Endothelial cell (in vitro differentiated cells): Measurements from ENCODE around the gene SKIC8. TPM values are rescaled to one million over a fixed set of nuclear protein-coding genes. Genes with fewer than 3 reads are reported as not detected.

Source experiments
- DNase-seq: peaks from one replicate; pipeline ENCODE4 v3.0.0; 2021; ENCODE audit warnings: low spot score
- H3K27ac Mint-ChIP-seq: one replicate; pipeline ENCODE4 v1.8.0; 2021; ENCODE audit warnings: mixed read lengths, inconsistent platforms; ENCODE audit not compliant: unreplicated experiment
- H3K27me3 Mint-ChIP-seq: one replicate; pipeline ENCODE4 v1.8.0; 2021; ENCODE audit warnings: mild to moderate bottlenecking, moderate library complexity, mixed read lengths, inconsistent platforms; ENCODE audit not compliant: unreplicated experiment
- H3K36me3 Mint-ChIP-seq: one replicate; pipeline ENCODE4 v1.8.0; 2021; ENCODE audit warnings: mild to moderate bottlenecking, low read depth, mixed read lengths, inconsistent platforms; ENCODE audit not compliant: unreplicated experiment
- H3K4me1 Mint-ChIP-seq: one replicate; pipeline ENCODE4 v1.8.0; 2021; ENCODE audit warnings: mild to moderate bottlenecking, mixed read lengths, inconsistent platforms; ENCODE audit not compliant: unreplicated experiment
- H3K4me3 Mint-ChIP-seq: one replicate; pipeline ENCODE4 v1.8.0; 2021; ENCODE audit warnings: mild to moderate bottlenecking, mixed read lengths, inconsistent platforms; ENCODE audit not compliant: unreplicated experiment
- H3K9me3 Mint-ChIP-seq: one replicate; pipeline ENCODE4 v1.8.0; 2021; ENCODE audit warnings: mixed read lengths, inconsistent platforms; ENCODE audit not compliant: unreplicated experiment
- total RNA-seq: library from RNA; stranded (reverse); fragmentation: NEBNext Ultra II Directional; extraction: Animal tissue kit (Norgen Biotek cat#: 25700); gene quantifications from one replicate; pipeline ENCODE4 v1.2.1, GENCODE V29; 2021; ENCODE audit not compliant: unreplicated experiment
- TF ChIP-seq, protein P1 (sequence below): fragments of 200-600 bp; sonication (generic); IDR thresholded peaks from one replicate; pipeline ENCODE4 v1.5.0; 2021; ENCODE audit warnings: antibody characterized with exemption; ENCODE audit not compliant: unreplicated experiment

Gene SKIC8
- total RNA-seq, 1 donor from 2014 or later: 43.9 TPM

- Mint-ChIP-seq H3K4me3 (no peak overlapping the region), H3K4me1 (no peaks in the 10 kb centered on the region), H3K36me3 (no peaks in the 10 kb centered on the region), H3K27ac (no peak overlapping the region), H3K9me3 (no peaks in the 10 kb centered on the region), H3K27me3 (peaks cover 2% of the 10 kb centered on the region)
- TF ChIP-seq, protein P1, sequence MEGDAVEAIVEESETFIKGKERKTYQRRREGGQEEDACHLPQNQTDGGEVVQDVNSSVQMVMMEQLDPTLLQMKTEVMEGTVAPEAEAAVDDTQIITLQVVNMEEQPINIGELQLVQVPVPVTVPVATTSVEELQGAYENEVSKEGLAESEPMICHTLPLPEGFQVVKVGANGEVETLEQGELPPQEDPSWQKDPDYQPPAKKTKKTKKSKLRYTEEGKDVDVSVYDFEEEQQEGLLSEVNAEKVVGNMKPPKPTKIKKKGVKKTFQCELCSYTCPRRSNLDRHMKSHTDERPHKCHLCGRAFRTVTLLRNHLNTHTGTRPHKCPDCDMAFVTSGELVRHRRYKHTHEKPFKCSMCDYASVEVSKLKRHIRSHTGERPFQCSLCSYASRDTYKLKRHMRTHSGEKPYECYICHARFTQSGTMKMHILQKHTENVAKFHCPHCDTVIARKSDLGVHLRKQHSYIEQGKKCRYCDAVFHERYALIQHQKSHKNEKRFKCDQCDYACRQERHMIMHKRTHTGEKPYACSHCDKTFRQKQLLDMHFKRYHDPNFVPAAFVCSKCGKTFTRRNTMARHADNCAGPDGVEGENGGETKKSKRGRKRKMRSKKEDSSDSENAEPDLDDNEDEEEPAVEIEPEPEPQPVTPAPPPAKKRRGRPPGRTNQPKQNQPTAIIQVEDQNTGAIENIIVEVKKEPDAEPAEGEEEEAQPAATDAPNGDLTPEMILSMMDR: no peak
- no peak for DNase-seq
These were observed 40.2 kb downstream of the SKIC8 start for GRCh38 chr15:78259232-78259631.

DNA sequence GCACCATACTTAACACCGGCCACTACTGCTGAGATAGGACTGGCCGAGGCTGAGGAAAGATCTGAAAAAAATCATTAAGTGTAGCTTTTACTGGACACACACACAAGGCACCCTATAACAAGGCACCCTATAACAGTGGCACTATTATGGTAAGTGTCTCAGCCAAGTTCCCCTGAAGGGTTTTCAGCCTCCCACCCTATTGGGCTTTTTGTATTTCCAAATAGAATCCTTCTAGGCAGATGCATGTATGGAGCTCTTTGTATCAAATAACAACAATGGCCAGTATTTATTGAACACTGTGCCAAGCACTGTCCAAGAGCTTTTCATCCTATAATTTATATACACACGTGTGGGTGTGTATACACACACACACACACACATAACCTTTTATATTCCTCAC lies 41.7 kb downstream of the SKIC8 start:
- no peaks in the 10 kb centered on the region for H3K9me3 Mint-ChIP-seq
- TF ChIP-seq, protein P1: no peak
- no peak for DNase-seq
- H3K4me3 Mint-ChIP-seq: no peak overlapping the region
- H3K36me3 Mint-ChIP-seq: no peaks in the 10 kb centered on the region
- no peak overlapping the region for H3K27ac Mint-ChIP-seq
- no peaks in the 10 kb centered on the region for H3K27me3 Mint-ChIP-seq
- H3K4me1 Mint-ChIP-seq: no peaks in the 10 kb centered on the region

GRCh38 chr15:78256044-78256437 lies 43.4 kb downstream of the SKIC8 start:
- Mint-ChIP-seq H3K27ac (no peak overlapping the region), H3K4me3 (no peak overlapping the region), H3K27me3 (no peaks in the 10 kb centered on the region), H3K9me3 (no peaks in the 10 kb centered on the region), H3K4me1 (no peaks in the 10 kb centered on the region), H3K36me3 (no peaks in the 10 kb centered on the region)
- no peak for DNase-seq
- TF ChIP-seq, protein P1: no peak

GRCh38 chr15:78255421-78256043 lies 43.9 kb downstream of the SKIC8 start:
- no peak overlapping the region for H3K27ac Mint-ChIP-seq
- TF ChIP-seq, protein P1: no peak
- H3K9me3 Mint-ChIP-seq: no peaks in the 10 kb centered on the region
- no peaks in the 10 kb centered on the region for H3K4me1 Mint-ChIP-seq
- H3K4me3 Mint-ChIP-seq: no peak overlapping the region
- DNase-seq: no peak
- no peaks in the 10 kb centered on the region for H3K27me3 Mint-ChIP-seq
- H3K36me3 Mint-ChIP-seq: no peaks in the 10 kb centered on the region

DNA sequence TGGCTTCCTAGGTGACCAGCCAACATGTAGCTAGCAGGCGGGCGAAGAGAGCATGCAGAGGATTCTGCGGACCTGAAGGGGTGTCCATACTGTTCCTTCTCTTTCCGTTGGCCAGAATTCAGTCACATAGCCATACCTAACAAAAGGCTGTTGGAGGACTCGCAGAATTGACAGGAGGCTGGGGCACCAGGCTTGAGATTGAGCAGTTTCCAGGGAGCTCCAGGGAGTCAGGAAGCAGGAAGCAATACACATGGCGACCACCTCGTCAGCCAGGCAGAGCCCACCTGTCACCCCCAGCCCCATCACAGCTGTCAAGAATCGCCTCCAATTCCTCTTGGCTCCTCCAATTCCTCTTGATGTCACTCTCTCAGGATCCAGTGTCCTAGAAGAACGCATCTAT lies 48.3 kb downstream of the SKIC8 start:
- H3K4me3 Mint-ChIP-seq: no peak overlapping the region
- no peaks in the 10 kb centered on the region for H3K4me1 Mint-ChIP-seq
- TF ChIP-seq, protein P1: no peak
- H3K27me3 Mint-ChIP-seq: no peaks in the 10 kb centered on the region
- no peak overlapping the region for H3K27ac Mint-ChIP-seq
- no peak for DNase-seq
- H3K9me3 Mint-ChIP-seq: no peaks in the 10 kb centered on the region
- H3K36me3 Mint-ChIP-seq: no peaks in the 10 kb centered on the region
